DMS53 treated with DMSO at 0.1 percent for 48 hours (cell line): ENCODE data around the gene PELO.
"Not testable (repeated sequence)": the region's sequence is repeated elsewhere in the genome, so short reads cannot be mapped to it uniquely, and the experiment has no call there.

Source experiments
- DNase-seq: peaks from one replicate; lab custom pipeline; 2025; ENCODE audit not compliant: unreplicated experiment; lab: John Stamatoyannopoulos, UW

PELO gene

GRCh38 chr5:52787600-52788504 is at the start of gene PELO, which contains the start of gene ITGA1:
Gene PELO (plus strand): TSS chr5:52787916. CDS start chr5:52800395, 12,479 bp downstream.
Gene ITGA1 (plus strand): TSS chr5:52787916. CDS start chr5:52788354, 438 bp downstream.
- peak; percentile 89 for DNase-seq

- peak; percentile 2 for DNase-seq
Measured at GRCh38 chr5:52738095-52738506, 49.6 kb upstream of the PELO start.

- DNase-seq = no peak
Measured at GRCh38 chr5:52740007-52740406, 47.7 kb upstream of the PELO start.

GRCh38 chr5:52743012-52743411 is 44.7 kb upstream of the PELO start:
- DNase-seq = no peak

- DNase-seq = no peak
Measured at GRCh38 chr5:52743529-52743928, 44.2 kb upstream of the PELO start.

- no peak for DNase-seq
Measured at GRCh38 chr5:52743970-52744369, 43.7 kb upstream of the PELO start.

- DNase-seq = not testable (repeated sequence)
Measured at GRCh38 chr5:52744867-52745458, 42.8 kb upstream of the PELO start.

GRCh38 chr5:52746539-52746938 is 41.2 kb upstream of the PELO start:
- DNase-seq = no peak

GRCh38 chr5:52748590-52748989 is 39.1 kb upstream of the PELO start:
- no peak for DNase-seq

GRCh38 chr5:52749666-52750065 is 38.0 kb upstream of the PELO start:
- no peak for DNase-seq

- DNase-seq = no peak
Measured at GRCh38 chr5:52751137-52751536, 36.6 kb upstream of the PELO start.

- no peak for DNase-seq
Measured at GRCh38 chr5:52754051-52754450, 33.7 kb upstream of the PELO start.

- no peak for DNase-seq
Measured at GRCh38 chr5:52757527-52757926, 30.2 kb upstream of the PELO start.

GRCh38 chr5:52758014-52758413 is 29.7 kb upstream of the PELO start:
- DNase-seq = no peak

GRCh38 chr5:52759331-52759730 is 28.4 kb upstream of the PELO start:
- DNase-seq = no peak

- no peak for DNase-seq
Measured at GRCh38 chr5:52760695-52761366, 26.9 kb upstream of the PELO start.

- no peak for DNase-seq
Measured at GRCh38 chr5:52767217-52767743, 20.4 kb upstream of the PELO start.

- no peak for DNase-seq
Measured at GRCh38 chr5:52767766-52768480, 19.8 kb upstream of the PELO start.

- no peak for DNase-seq
Measured at GRCh38 chr5:52769061-52769460, 18.7 kb upstream of the PELO start.

- no peak for DNase-seq
Measured at GRCh38 chr5:52770287-52770939, 17.3 kb upstream of the PELO start.
